Smooth muscle cell (in vitro differentiated cells): Measurements from ENCODE around the gene ARGFX. TPM values are rescaled to one million over a fixed set of nuclear protein-coding genes. Genes with fewer than 3 reads are reported as not detected.
A peak's percentile ranks its signal among the peaks of the same experiment; 100 is the strongest.

Experiments used
- DNase-seq: peaks from one replicate; lab custom pipeline; 2025; ENCODE audit not compliant: unreplicated experiment; lab: John Stamatoyannopoulos, UW
- H2AFZ ChIP-seq: fragments of 200-600 bp; sonication (generic); 2 replicates; pipeline ENCODE4 v1.6.0; 2016; ENCODE audit warnings: antibody characterized with exemption, low read depth, mild to moderate bottlenecking
- H3F3A ChIP-seq: fragments of 200-600 bp; sonication (generic); 2 replicates; pipeline ENCODE4 v1.6.0; 2017; ENCODE audit warnings: antibody characterized with exemption, low read depth
- H3K27ac ChIP-seq: fragments of 200-600 bp; sonication (generic); 2 replicates; pipeline ENCODE4 v1.5.1; 2016; ENCODE audit warnings: low read depth, mild to moderate bottlenecking
- H3K27me3 ChIP-seq: fragments of 200-600 bp; sonication (generic); 2 replicates; pipeline ENCODE4 v1.6.1; 2016; ENCODE audit warnings: low read depth, mild to moderate bottlenecking
- H3K36me3 ChIP-seq: fragments of 200-600 bp; sonication (generic); 2 replicates; pipeline ENCODE4 v1.5.1; 2016; ENCODE audit warnings: low read depth
- H3K4me1 ChIP-seq: fragments of 200-600 bp; sonication (generic); 2 replicates; pipeline ENCODE4 v1.5.1; 2016; ENCODE audit warnings: low read depth
- H3K4me2 ChIP-seq: fragments of 200-600 bp; sonication (generic); 2 replicates; pipeline ENCODE4 v1.6.0; 2016; ENCODE audit warnings: mild to moderate bottlenecking
- H3K4me3 ChIP-seq: fragments of 200-600 bp; sonication (generic); 2 replicates; pipeline ENCODE4 v1.5.1; 2016; ENCODE audit warnings: mild to moderate bottlenecking
- H3K79me2 ChIP-seq: fragments of 200-600 bp; sonication (generic); 2 replicates; pipeline ENCODE4 v1.6.0; 2016; ENCODE audit warnings: low read depth, mild to moderate bottlenecking
- H3K9ac ChIP-seq: fragments of 200-600 bp; sonication (generic); 2 replicates; pipeline ENCODE4 v1.6.0; 2016; ENCODE audit warnings: low read depth
- H3K9me3 ChIP-seq: fragments of 200-600 bp; sonication (generic); replicated peaks from 2 replicates; pipeline ENCODE4 v1.5.1; 2016; ENCODE audit warnings: low read depth
- H4K20me1 ChIP-seq: fragments of 200-600 bp; sonication (generic); 2 replicates; pipeline ENCODE4 v1.6.0; 2016; ENCODE audit warnings: low read depth
- CTCF ChIP-seq: fragments of 200-600 bp; sonication (generic); IDR thresholded peaks from 2 replicates; pipeline ENCODE4 v1.5.1; 2017; ENCODE audit warnings: borderline replicate concordance, mild to moderate bottlenecking, antibody characterized with exemption; ENCODE audit not compliant: insufficient read depth, poor library complexity, severe bottlenecking
- WGBS: methylation state at CpG from one replicate; pipeline ENCODE4 v1.1.7; 2016; ENCODE audit warnings: low lambda C conversion rate; 5-methylcytosine and 5-hydroxymethylcytosine counted together
- polyA plus RNA-seq: library from polyadenylated mRNA; unstranded; fragments of >200 nt; fragmentation: Nextera tagmentation; extraction: Ambion mirVana; gene quantifications from 2 replicates; pipeline ENCODE4 v1.2.1, GENCODE V29; 2016
- total RNA-seq: library from RNA; depleted of rRNA; stranded (reverse); fragments of >200 nt; gene quantifications from 2 replicates; pipeline ENCODE4 v1.2.3, GENCODE V29; 2014

The ARGFX gene
- total and polyA plus RNA-seq, 2 experiments from 2014 or later, result not detected

- WGBS, result 1% methylated on average over 42 of the region's 42 CpGs
- Histone ChIP-seq H3K27me3 (no peaks in the 10 kb centered on the region), H3K36me3 (no peaks in the 10 kb centered on the region), H4K20me1 (no peaks in the 10 kb centered on the region), H3K9ac (peak within 1 kb of the TSS; percentile 66), H3F3A (no peaks in the 10 kb centered on the region), H3K4me2 (peak within 1 kb of the TSS; percentile 97), H3K9me3 (no peaks in the 10 kb centered on the region), H3K27ac (peak within 1 kb of the TSS; percentile 39), H3K4me1 (peaks cover 7% of the 10 kb centered on the region), H3K79me2 (peaks cover 10% of the 10 kb centered on the region), H2AFZ (peak within 1 kb of the TSS; percentile 100), H3K4me3 (peak within 1 kb of the TSS; percentile 76)
- DNase-seq, result peak; percentile 33
- TF ChIP-seq CTCF, result no peak
Measured at GRCh38 chr3:121545574-121546455, 21.9 kb upstream of the ARGFX start, which contains the start of gene POLQ. Gene POLQ, minus strand, starts transcription at chr3:121545988. Its CDS starts 111 bp downstream, at chr3:121545877.

- H3K4me3 ChIP-seq, result no peak overlapping the region
- no peaks in the 10 kb centered on the region for H3K4me1 ChIP-seq
- no peak for DNase-seq
- no peak overlapping the region for H3K9ac ChIP-seq
- H3K27ac ChIP-seq, result no peak overlapping the region
- H3K27me3 ChIP-seq, result no peaks in the 10 kb centered on the region
- no peaks in the 10 kb centered on the region for H3F3A ChIP-seq
- no peaks in the 10 kb centered on the region for H3K9me3 ChIP-seq
- peak overlapping the region; percentile 90 for H2AFZ ChIP-seq
- H3K79me2 ChIP-seq, result no peaks in the 10 kb centered on the region
- 61% methylated on average over 4 of the region's 4 CpGs for whole genome bisulfite sequencing
- no peak for TF ChIP-seq CTCF
- no peaks in the 10 kb centered on the region for H3K36me3 ChIP-seq
- H3K4me2 ChIP-seq, result no peak overlapping the region
- H4K20me1 ChIP-seq, result no peaks in the 10 kb centered on the region
Measured at GRCh38 chr3:121552379-121552778, 15.4 kb upstream of the ARGFX start.

- WGBS, result 85% methylated on average over 3 of the region's 3 CpGs
- no peak for DNase-seq
- Histone ChIP-seq H3K9me3 (no peaks in the 10 kb centered on the region), H3F3A (no peaks in the 10 kb centered on the region), H3K4me1 (no peaks in the 10 kb centered on the region), H3K4me2 (no peak overlapping the region), H3K27me3 (no peaks in the 10 kb centered on the region), H2AFZ (peak overlapping the region; percentile 90), H3K9ac (no peak overlapping the region), H3K36me3 (no peaks in the 10 kb centered on the region), H3K79me2 (no peaks in the 10 kb centered on the region), H3K27ac (no peak overlapping the region), H3K4me3 (no peak overlapping the region), H4K20me1 (no peaks in the 10 kb centered on the region)
- no peak for TF ChIP-seq CTCF
Measured at GRCh38 chr3:121552797-121553196, 15.0 kb upstream of the ARGFX start.
